Liver (tissue), 9 donors: ENCODE results near the gene RTN3. TPM values are rescaled to one million over a fixed set of nuclear protein-coding genes. Genes with fewer than 3 reads are reported as not detected.

Source experiments
- DNase-seq: peaks from one replicate; pipeline ENCODE4 v3.0.0-alpha.2; 2017; ENCODE audit warnings: low spot score
- H3K27ac ChIP-seq, 2 donors: one replicate each; pipeline ENCODE4 v1.7.0; 2013; ENCODE audit warnings: inconsistent platforms in 2 of 2, low read length in 2 of 2, control low read depth in 1 of 2, low read depth in 1 of 2, mild to moderate bottlenecking in 1 of 2
- H3K27me3 ChIP-seq, 4 donors: one replicate each; pipeline versions ENCODE4 v1.6.1 to v1.7.0; 2013; ENCODE audit warnings: low read length in 3 of 4, inconsistent platforms in 1 of 4, mild to moderate bottlenecking in 1 of 4, moderate library complexity in 1 of 4; ENCODE audit not compliant: control insufficient read depth in 4 of 4, insufficient read depth in 4 of 4
- H3K36me3 ChIP-seq, 4 donors: one replicate each; pipeline versions ENCODE4 v1.6.1 to v1.7.0; 2013; ENCODE audit warnings: low read length in 3 of 4, mild to moderate bottlenecking in 3 of 4, low read depth in 1 of 4, moderate library complexity in 1 of 4; ENCODE audit not compliant: control insufficient read depth in 4 of 4, insufficient read depth in 3 of 4
- H3K4me1 ChIP-seq, 4 donors: one replicate each; pipeline versions ENCODE4 v1.6.1 to v1.7.0; 2013; ENCODE audit warnings: low read length in 3 of 4, mild to moderate bottlenecking in 3 of 4, moderate library complexity in 1 of 4; ENCODE audit not compliant: control insufficient read depth in 4 of 4, insufficient read depth in 4 of 4
- H3K4me3 ChIP-seq, 3 donors: one replicate each; pipeline versions ENCODE4 v1.6.1 to v1.7.0; 2013; ENCODE audit warnings: low read length in 3 of 3, control low read depth in 1 of 3, low read depth in 1 of 3, mild to moderate bottlenecking in 1 of 3
- H3K9ac ChIP-seq, 2 donors: one replicate each; pipeline ENCODE4 v1.7.0; 2013; ENCODE audit warnings: low read length in 2 of 2, mild to moderate bottlenecking in 2 of 2, moderate library complexity in 2 of 2, control low read depth in 1 of 2, low read depth in 1 of 2
- H3K9me3 ChIP-seq, 4 donors: one replicate each; pipeline versions ENCODE4 v1.6.1 to v1.7.0; 2013; ENCODE audit warnings: low read length in 3 of 4; ENCODE audit not compliant: control insufficient read depth in 4 of 4
- ATF3 ChIP-seq: IDR thresholded peaks from 2 replicates; pipeline ENCODE4 v1.6.1; 2016; ENCODE audit warnings: antibody characterized with exemption
- CTCF ChIP-seq: fragments of 150-350 bp; IDR thresholded peaks from 2 replicates; pipeline ENCODE4 v1.5.1; 2017; ENCODE audit warnings: improper control_type of control experiment, low read depth, low read length; ENCODE audit not compliant: missing input control
- EGR1 ChIP-seq, 2 donors: IDR thresholded peaks; 2 replicates each; pipeline ENCODE4 v1.6.1; 2016 to 2018; ENCODE audit warnings: antibody characterized with exemption in 2 of 2, low read depth in 2 of 2
- FOXA1 ChIP-seq: IDR thresholded peaks from 2 replicates; pipeline ENCODE4 v1.6.1; 2016; ENCODE audit warnings: antibody characterized with exemption
- FOXA2 ChIP-seq: IDR thresholded peaks from 2 replicates; pipeline ENCODE4 v1.6.1; 2016; ENCODE audit warnings: antibody characterized with exemption
- GABPA ChIP-seq, 2 donors: IDR thresholded peaks in 1 of 2; conservative IDR thresholded peaks in 1 of 2; 2 replicates each; pipeline ENCODE4 v1.6.1; 2016; ENCODE audit warnings: antibody characterized with exemption in 2 of 2, mild to moderate bottlenecking in 1 of 2, moderate library complexity in 1 of 2
- HNF4A ChIP-seq, 2 donors: conservative IDR thresholded peaks; 2 replicates each; pipeline ENCODE4 v1.6.1; 2016; ENCODE audit warnings: antibody characterized with exemption in 2 of 2, mild to moderate bottlenecking in 2 of 2
- HNF4G ChIP-seq: IDR thresholded peaks from 2 replicates; pipeline ENCODE4 v1.6.1; 2016; ENCODE audit warnings: antibody characterized with exemption
- JUND ChIP-seq, 2 donors: IDR thresholded peaks; 2 replicates each; pipeline ENCODE4 v1.6.1; 2016; ENCODE audit warnings: antibody characterized with exemption in 2 of 2
- MAX ChIP-seq: IDR thresholded peaks from 2 replicates; pipeline ENCODE4 v1.6.1; 2016; ENCODE audit warnings: antibody characterized with exemption
- NR2F2 ChIP-seq: IDR thresholded peaks from 2 replicates; pipeline ENCODE4 v1.6.1; 2016; ENCODE audit warnings: antibody characterized with exemption
- RAD21 ChIP-seq, 2 donors: IDR thresholded peaks; 2 replicates each; pipeline ENCODE4 v1.6.1; 2016; ENCODE audit warnings: antibody characterized with exemption in 2 of 2, mild to moderate bottlenecking in 2 of 2
- REST ChIP-seq: IDR thresholded peaks from 2 replicates; pipeline ENCODE4 v1.6.1; 2016; ENCODE audit warnings: antibody characterized with exemption, mild to moderate bottlenecking
- RXRA ChIP-seq, 2 donors: IDR thresholded peaks; 2 replicates each; pipeline ENCODE4 v1.6.1; 2017 to 2018; ENCODE audit warnings: antibody characterized with exemption in 2 of 2, mild to moderate bottlenecking in 1 of 2
- SP1 ChIP-seq: IDR thresholded peaks from 2 replicates; pipeline ENCODE4 v1.6.1; 2018; ENCODE audit warnings: antibody characterized with exemption, mild to moderate bottlenecking
- TAF1 ChIP-seq: conservative IDR thresholded peaks from 2 replicates; pipeline ENCODE4 v1.6.1; 2016; ENCODE audit warnings: antibody characterized with exemption, mild to moderate bottlenecking
- YY1 ChIP-seq: IDR thresholded peaks from 2 replicates; pipeline ENCODE4 v1.6.1; 2016; ENCODE audit warnings: antibody characterized with exemption, mild to moderate bottlenecking
- ZBTB33 ChIP-seq: IDR thresholded peaks from 2 replicates; pipeline ENCODE4 v1.6.1; 2016; ENCODE audit warnings: antibody characterized with exemption
- WGBS: extraction: QIAGEN DNeasy Blood & Tissue Kit; methylation state at CpG from one replicate; pipeline ENCODE4 v1.1.7; 2013; 5-methylcytosine and 5-hydroxymethylcytosine counted together
- polyA plus RNA-seq, 2 donors: library from polyadenylated mRNA; stranded (reverse) in 1 of 2; unstranded in 1 of 2; fragments of 200-250 nt in 1 of 2; fragments of >200 nt in 1 of 2; fragmentation: Nextera tagmentation in 1 of 2; extraction: Ambion mirVana in 1 of 2; gene quantifications; one replicate each; pipeline versions ENCODE4 v1.2.1 to v1.2.3, GENCODE V29; 2013 to 2015
- total RNA-seq, 2 donors: library from RNA; depleted of rRNA; stranded (reverse); fragments of >200 nt; gene quantifications; one replicate each; pipeline ENCODE4 v1.2.3, GENCODE V29; 2014
- donor health status: healthy.
- donor health status: healthy.
- donor health status: healthy.
- donor health status: healthy.
- donor health status: healthy.

RTN3 gene
- total and polyA plus RNA-seq, 4 donors, result 29.7 to 49.3 (median 31.4) TPM

- TF ChIP-seq CTCF, result no peak
Observed at GRCh38 chr11:63672936-63673539, 8.3 kb upstream of the RTN3 start (continued).

GRCh38 chr11:63673579-63673978 is 7.7 kb upstream of the RTN3 start:
- no peaks in the 10 kb centered on the region for H3K9me3 ChIP-seq
- no peak for DNase-seq
- TF ChIP-seq FOXA2, result no peak
- 88% methylated on average over 4 of the region's 4 CpGs for WGBS
- no peaks in the 10 kb centered on the region for H3K36me3 ChIP-seq
- H3K9ac ChIP-seq, result no peak overlapping the region
- peak overlapping the region in 1 of 2 donors; percentile 12 for H3K27ac ChIP-seq
- H3K4me3 ChIP-seq, result no peak overlapping the region
- no peaks in the 10 kb centered on the region for H3K27me3 ChIP-seq
- peaks cover 5 to 11% (median 8%) of the 10 kb centered on the region in 4 donors for H3K4me1 ChIP-seq

- no peak for DNase-seq
- Histone ChIP-seq H3K9me3 (no peaks in the 10 kb centered on the region), H3K4me1 (peaks cover 0 to 19% (median 14%) of the 10 kb centered on the region in 4 donors), H3K27ac (peak overlapping the region in 1 of 2 donors; percentile 97), H3K9ac (peak overlapping the region in 1 of 2 donors; percentile 13), H3K4me3 (peak overlapping the region; percentile 22 to 41 (median 38)), H3K36me3 (no peaks in the 10 kb centered on the region), H3K27me3 (no peaks in the 10 kb centered on the region)
- 20% methylated on average over 18 of the region's 18 CpGs for whole genome bisulfite sequencing
- TF ChIP-seq TAF1 (no peak), YY1 (no peak), EGR1 (IDR thresholded peaks at IDR 0.05; ENCODE audit: low read depth in 2 of 2) (no peak), HNF4A (conservative IDR thresholded peaks at IDR 0.05) (no peak), ZBTB33 (no peak), RXRA (IDR thresholded peaks at IDR 0.05) (no peak), JUND (IDR thresholded peaks at IDR 0.05) (no peak), FOXA1 (no peak), HNF4G (no peak), MAX (no peak), GABPA (IDR thresholded peaks at IDR 0.05 in 1 of 2, conservative IDR thresholded peaks at IDR 0.05 in 1 of 2) (no peak), SP1 (no peak), CTCF (no peak), RAD21 (IDR thresholded peaks at IDR 0.05) (no peak), REST (no peak), NR2F2 (no peak), FOXA2 (no peak), ATF3 (no peak)
Observed at GRCh38 chr11:63680834-63681320, 423 bp upstream of the RTN3 start.
